HG03025 (cell line): ENCODE data around the gene TMIGD3.

Source experiments
- ATAC-seq: cut with Tn5 transposase; IDR thresholded peaks from one replicate; pipeline ENCODE4 v1.9.1; 2021; ENCODE audit warnings: mild to moderate bottlenecking, moderate library complexity; ENCODE audit not compliant: unreplicated experiment, low FRiP score

Gene TMIGD3

GRCh38 chr1:111449703-111450017 lies 53.8 kb downstream of the TMIGD3 start:
- ATAC-seq = no peak

GRCh38 chr1:111448918-111449702 lies 54.3 kb downstream of the TMIGD3 start, which contains the start of the genes ATP5PB and WDR77:
TSS of gene ATP5PB (plus strand) at chr1:111449464. CDS start at chr1:111449542, 78 bp downstream.
TSS of gene WDR77 (minus strand) at chr1:111449256. CDS start at chr1:111449169, 87 bp downstream.
- ATAC-seq = peak; percentile 97

GRCh38 chr1:111448482-111448917 lies 54.9 kb downstream of the TMIGD3 start:
- ATAC-seq = peak; percentile 27

DNA sequence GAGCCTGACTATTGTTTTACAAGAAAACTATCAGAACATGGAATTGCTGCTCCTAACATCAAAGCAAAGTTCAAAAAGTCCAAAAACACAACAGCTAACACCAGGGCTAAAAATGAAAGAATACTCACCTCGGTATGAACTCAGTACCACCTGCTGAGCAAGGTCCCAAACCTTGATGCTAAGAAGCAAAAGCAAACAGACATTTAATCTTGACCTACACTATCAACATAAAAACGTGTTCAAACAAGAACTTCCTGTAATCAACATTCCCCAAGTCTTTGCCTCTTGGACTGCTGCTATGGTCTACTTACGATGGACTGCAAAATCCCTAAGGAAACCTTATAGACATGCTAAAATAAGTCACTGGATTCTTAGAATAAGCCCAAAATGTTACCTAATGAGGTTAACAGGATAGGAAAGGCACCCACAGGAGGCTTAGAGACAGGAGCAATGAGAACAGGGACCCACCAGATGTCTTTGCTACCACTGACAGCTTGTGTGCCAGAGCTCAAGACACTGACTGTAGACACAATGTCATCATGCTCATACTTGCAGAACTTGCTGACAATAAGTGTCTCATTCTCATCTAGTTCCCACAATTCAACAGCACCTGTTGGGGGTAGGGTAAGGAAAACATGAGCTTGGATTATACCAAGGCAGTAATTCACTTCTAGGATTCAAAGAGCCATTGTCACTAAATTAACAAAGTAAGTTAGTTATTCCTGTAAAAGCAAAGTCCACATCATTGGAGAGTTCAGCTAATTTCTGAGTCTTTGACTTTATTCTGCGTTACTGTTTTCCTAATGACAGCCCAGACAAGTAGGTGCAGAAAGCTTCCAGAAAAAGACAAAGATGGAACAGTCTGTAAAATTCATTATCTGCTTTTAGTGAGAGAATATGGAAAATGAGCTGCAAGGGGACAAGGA lies 56.2 kb downstream of the TMIGD3 start:
- no peak for ATAC-seq

- ATAC-seq = no peak
Measured at GRCh38 chr1:111446546-111446945, 56.9 kb downstream of the TMIGD3 start.

DNA sequence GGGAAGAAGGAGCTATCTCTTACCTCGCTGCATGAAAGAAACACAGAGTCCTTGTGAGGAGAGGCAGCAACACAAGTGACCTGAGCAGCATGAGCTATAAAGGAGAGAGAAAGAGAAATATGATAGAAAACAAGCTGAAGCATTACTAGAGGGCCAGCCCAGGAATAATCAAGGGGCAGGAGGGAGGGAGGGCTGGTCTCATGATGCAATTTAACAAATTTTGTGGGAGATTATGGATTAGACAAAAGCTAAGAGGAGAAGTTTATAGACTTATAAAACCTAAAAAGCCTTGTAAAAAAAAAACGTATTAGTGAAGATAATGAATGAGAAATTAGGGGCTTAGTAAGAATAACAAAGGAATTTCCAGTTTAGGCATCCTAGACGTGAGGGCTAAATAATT lies 59.4 kb downstream of the TMIGD3 start:
- no peak for ATAC-seq

GRCh38 chr1:111442457-111442856 lies 61.0 kb downstream of the TMIGD3 start:
- no peak for ATAC-seq

DNA sequence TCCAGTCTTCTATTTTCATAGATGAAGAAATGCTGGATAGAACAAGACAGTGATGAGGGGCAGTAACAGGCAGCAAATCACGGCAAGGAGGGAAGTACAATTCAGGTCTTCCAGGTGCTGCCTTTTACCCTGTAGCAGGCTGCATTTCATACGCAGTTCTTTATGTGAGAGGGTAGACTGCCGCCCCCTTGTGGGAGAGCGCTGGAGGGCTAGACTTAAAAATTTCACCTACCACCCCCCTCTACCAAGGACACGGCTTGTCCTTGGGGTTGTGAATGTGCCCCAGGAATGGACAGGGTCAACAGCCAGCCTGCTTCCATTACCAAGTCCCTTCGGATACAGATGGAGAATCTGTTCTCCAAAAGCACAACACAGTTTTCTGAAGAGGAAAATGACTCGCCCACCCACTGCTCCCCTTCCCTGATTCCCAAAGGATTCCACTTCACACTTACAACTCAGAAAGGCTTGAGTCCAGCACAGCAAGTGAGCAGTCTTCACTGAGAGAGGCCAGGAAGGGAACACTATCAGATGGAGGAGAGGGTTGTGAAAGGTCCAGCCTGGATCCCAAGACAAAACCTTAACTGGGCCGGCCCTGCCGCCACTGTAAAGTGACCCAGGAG lies 61.8 kb downstream of the TMIGD3 start:
- no peak for ATAC-seq

DNA sequence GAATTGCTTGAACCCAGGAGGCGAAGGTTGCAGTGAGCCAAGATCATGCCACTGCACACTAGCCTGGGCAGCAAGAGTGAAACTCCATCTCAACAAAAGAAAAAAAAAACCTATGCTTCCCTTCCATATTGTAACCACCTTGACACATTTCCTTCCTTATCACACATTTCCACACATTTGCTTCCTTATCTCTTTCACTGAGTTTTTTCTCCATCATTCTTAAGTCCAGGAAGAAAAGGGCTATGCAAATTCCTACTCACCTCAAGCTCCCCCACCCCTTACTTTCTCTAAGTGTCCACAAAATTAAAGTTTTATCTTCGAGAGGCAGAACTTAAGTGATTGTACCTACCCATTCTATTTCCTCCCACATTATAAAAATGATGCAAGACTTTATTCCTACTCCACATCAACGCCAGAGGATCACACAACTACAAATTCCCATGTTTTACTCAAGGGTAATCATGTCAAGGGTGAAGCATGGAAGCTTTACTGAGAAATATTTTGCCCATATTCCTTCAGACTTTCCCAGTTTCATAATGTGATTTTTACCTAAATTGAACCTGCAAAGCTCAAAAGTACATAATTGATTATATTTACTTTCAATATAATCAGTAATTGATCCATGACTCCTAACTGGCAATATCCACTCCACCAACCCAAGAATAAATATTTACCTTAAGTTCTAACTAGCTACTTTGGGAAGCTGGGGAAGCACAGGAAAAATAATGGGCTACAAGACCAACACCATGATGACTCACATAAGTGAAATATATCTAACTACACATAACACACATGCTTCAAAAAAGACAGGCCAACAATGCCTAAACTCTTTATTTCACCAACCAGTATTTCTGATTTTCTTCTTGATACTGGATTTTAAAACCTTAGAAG lies 63.7 kb downstream of the TMIGD3 start:
- no peak for ATAC-seq

DNA sequence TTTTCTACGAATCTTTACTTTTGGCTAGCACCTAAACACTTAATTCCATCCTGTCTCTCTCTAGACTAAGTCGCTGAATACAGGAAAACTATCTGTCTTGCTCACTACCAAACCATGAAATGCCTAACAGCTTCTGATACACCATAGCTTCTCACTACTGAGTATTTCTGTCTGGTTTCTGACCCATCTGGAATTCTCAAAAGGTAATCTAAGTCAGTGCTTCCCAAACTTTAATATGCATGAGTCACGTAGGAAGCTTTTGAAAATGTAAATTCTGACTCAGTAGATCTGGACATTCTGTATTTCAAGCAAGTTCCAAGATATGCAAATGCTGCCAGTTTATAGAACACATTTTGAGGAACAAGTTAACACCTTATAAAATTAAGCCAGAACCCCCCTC lies 66.7 kb downstream of the TMIGD3 start:
- ATAC-seq = no peak
